ELF-1 (cell line): ENCODE data around the gene NME8.
"Not testable (repeated sequence)": the region's sequence is repeated elsewhere in the genome, so short reads cannot be mapped to it uniquely, and the experiment has no call there.

Source experiments
- DNase-seq: peaks from one replicate; pipeline ENCODE4 v3.0.0-alpha.2; 2016; ENCODE audit warnings: low read depth, low spot score

The NME8 gene

GRCh38 chr7:37848297-37848696, at the start of gene NME8:
Gene NME8, plus strand, starts transcription at chr7:37848597. Its CDS starts 1,670 bp downstream, at chr7:37850267.
- no peak for DNase-seq

- no peak for DNase-seq
Observed at GRCh38 chr7:37806152-37806551, 42.2 kb upstream of the NME8 start.

- DNase-seq = not testable (repeated sequence)
Observed at GRCh38 chr7:37812161-37812580, 36.2 kb upstream of the NME8 start.

GRCh38 chr7:37815671-37816371, 32.6 kb upstream of the NME8 start:
- DNase-seq = no peak

GRCh38 chr7:37816922-37817590, 31.3 kb upstream of the NME8 start:
- no peak for DNase-seq

- DNase-seq = no peak
Observed at GRCh38 chr7:37817591-37817960, 30.8 kb upstream of the NME8 start.

GRCh38 chr7:37817996-37818720, 30.2 kb upstream of the NME8 start:
- no peak for DNase-seq

GRCh38 chr7:37820708-37821468, 27.5 kb upstream of the NME8 start:
- no peak for DNase-seq

GRCh38 chr7:37822946-37823345, 25.5 kb upstream of the NME8 start:
- no peak for DNase-seq

- DNase-seq = no peak
Observed at GRCh38 chr7:37823557-37823956, 24.8 kb upstream of the NME8 start.

GRCh38 chr7:37825038-37825437, 23.4 kb upstream of the NME8 start:
- DNase-seq = no peak

GRCh38 chr7:37826825-37827224, 21.6 kb upstream of the NME8 start:
- DNase-seq = no peak

- peak; percentile 9 for DNase-seq
Observed at GRCh38 chr7:37831244-37831643, 17.2 kb upstream of the NME8 start.

GRCh38 chr7:37832194-37832593, 16.2 kb upstream of the NME8 start:
- no peak for DNase-seq

- DNase-seq = peak; percentile 8
Observed at GRCh38 chr7:37833107-37833817, 15.1 kb upstream of the NME8 start.

- no peak for DNase-seq
Observed at GRCh38 chr7:37833818-37834146, 14.6 kb upstream of the NME8 start.

- DNase-seq = no peak
Observed at GRCh38 chr7:37853468-37853867, 5.1 kb downstream of the NME8 start.

- no peak for DNase-seq
Observed at GRCh38 chr7:37882086-37882485, 33.7 kb downstream of the NME8 start.

GRCh38 chr7:37893359-37893758, 45.0 kb downstream of the NME8 start:
- no peak for DNase-seq

GRCh38 chr7:37894671-37895070, 46.3 kb downstream of the NME8 start:
- no peak for DNase-seq

GRCh38 chr7:37899712-37900247, 51.4 kb downstream of the NME8 start:
- DNase-seq = no peak
